ENCODE measurements around the gene SMIM38. TPM values are rescaled to one million over a fixed set of nuclear protein-coding genes. Genes with fewer than 3 reads are reported as not detected.
"Not testable (repeated sequence)": the region's sequence is repeated elsewhere in the genome, so short reads cannot be mapped to it uniquely, and the experiment has no call there.

SMIM38 gene
- total RNA-seq, 1 donor from 2014 or later = not detected

GRCh38 chr11:69133251-69133650 is 22.5 kb upstream of the SMIM38 start:
- H3K27me3 ChIP-seq (ENCODE audit: control insufficient read depth, insufficient read depth, low read length) = no peaks in the 10 kb centered on the region
- no peak for TF ChIP-seq CTCF (IDR thresholded peaks at IDR 0.05; ENCODE audit: insufficient read depth, low read length, poor library complexity, severe bottlenecking)
- H3K4me3 ChIP-seq (ENCODE audit: low read depth, low read length) = no peak overlapping the region
- H3K36me3 ChIP-seq (ENCODE audit: control insufficient read depth, insufficient read depth, low read length) = no peaks in the 10 kb centered on the region
- DNase-seq (ENCODE audit: low read depth) = no peak

GRCh38 chr11:69134182-69134581 is 21.6 kb upstream of the SMIM38 start:
- not testable (repeated sequence) for DNase-seq (ENCODE audit: low read depth); H3K4me3 ChIP-seq (ENCODE audit: low read depth, low read length); H3K27me3 ChIP-seq (ENCODE audit: control insufficient read depth, insufficient read depth, low read length); H3K36me3 ChIP-seq (ENCODE audit: control insufficient read depth, insufficient read depth, low read length)

GRCh38 chr11:69134957-69135356 is 20.8 kb upstream of the SMIM38 start:
- H3K4me3 ChIP-seq (ENCODE audit: low read depth, low read length) = no peak overlapping the region
- H3K36me3 ChIP-seq (ENCODE audit: control insufficient read depth, insufficient read depth, low read length) = no peaks in the 10 kb centered on the region

GRCh38 chr11:69135420-69136363 is 20.0 kb upstream of the SMIM38 start:
- no peak for DNase-seq (ENCODE audit: low read depth)
- H3K4me3 ChIP-seq (ENCODE audit: low read depth, low read length) = no peak overlapping the region

More at GRCh38 chr11:69134957-69135356, 20.8 kb upstream of the SMIM38 start:
- H3K27me3 ChIP-seq (ENCODE audit: control insufficient read depth, insufficient read depth, low read length) = no peaks in the 10 kb centered on the region
- no peak for DNase-seq (ENCODE audit: low read depth)
- TF ChIP-seq CTCF (IDR thresholded peaks at IDR 0.05; ENCODE audit: insufficient read depth, low read length, poor library complexity, severe bottlenecking) = no peak

GRCh38 chr11:69136471-69136870 is 19.3 kb upstream of the SMIM38 start:
- TF ChIP-seq CTCF (IDR thresholded peaks at IDR 0.05; ENCODE audit: insufficient read depth, low read length, poor library complexity, severe bottlenecking) = no peak
- no peak for DNase-seq (ENCODE audit: low read depth)
- no peaks in the 10 kb centered on the region for H3K36me3 ChIP-seq (ENCODE audit: control insufficient read depth, insufficient read depth, low read length)
- no peaks in the 10 kb centered on the region for H3K27me3 ChIP-seq (ENCODE audit: control insufficient read depth, insufficient read depth, low read length)
- H3K4me3 ChIP-seq (ENCODE audit: low read depth, low read length) = no peak overlapping the region

More at GRCh38 chr11:69135420-69136363, 20.0 kb upstream of the SMIM38 start:
- no peak for TF ChIP-seq CTCF (IDR thresholded peaks at IDR 0.05; ENCODE audit: insufficient read depth, low read length, poor library complexity, severe bottlenecking)
- Histone ChIP-seq H3K27me3 (ENCODE audit: control insufficient read depth, insufficient read depth, low read length) (no peaks in the 10 kb centered on the region), H3K36me3 (ENCODE audit: control insufficient read depth, insufficient read depth, low read length) (no peaks in the 10 kb centered on the region)

- Histone ChIP-seq H3K36me3 (ENCODE audit: control insufficient read depth, insufficient read depth, low read length) (no peaks in the 10 kb centered on the region), H3K27me3 (ENCODE audit: control insufficient read depth, insufficient read depth, low read length) (no peaks in the 10 kb centered on the region), H3K4me3 (ENCODE audit: low read depth, low read length) (no peak overlapping the region)
- TF ChIP-seq CTCF (IDR thresholded peaks at IDR 0.05; ENCODE audit: insufficient read depth, low read length, poor library complexity, severe bottlenecking) = no peak
- DNase-seq (ENCODE audit: low read depth) = no peak
Measured at GRCh38 chr11:69137151-69137844, 18.4 kb upstream of the SMIM38 start.
